Measurements from ENCODE around the gene MAPK1.

DNA sequence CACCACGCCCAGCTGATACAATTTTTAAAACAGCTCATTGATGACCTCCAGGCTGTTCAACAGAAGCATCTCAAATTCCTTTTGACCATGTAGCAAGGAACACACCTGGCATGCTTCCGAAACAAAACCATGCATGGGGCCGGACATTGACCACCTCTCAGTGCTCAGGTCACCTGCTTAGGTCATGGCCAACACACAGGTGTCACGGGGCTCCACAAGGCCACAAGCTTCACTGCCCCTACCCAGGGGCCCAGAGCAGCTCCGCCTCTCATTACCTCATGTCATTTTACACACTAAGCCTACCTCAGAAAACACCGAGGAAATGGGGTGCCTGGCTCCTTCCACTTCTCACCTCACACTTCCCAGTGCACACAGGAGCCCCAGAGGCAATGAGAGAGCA is 158.5 kb downstream of the MAPK1 start:
- TF ChIP-seq CTCF (IDR thresholded peaks at IDR 0.05) (no peak), POLR2A (IDR thresholded peaks at IDR 0.05) (no peak)
